GM23338 (cell line): ENCODE results near the gene WDR91. TPM values are rescaled to one million over a fixed set of nuclear protein-coding genes. Genes with fewer than 3 reads are reported as not detected.

Experiments used
- ATAC-seq: fragments of 200-7000 bp; cut with Tn5 transposase; 3 replicates; pipeline ENCODE4 v1.9.1; 2020
- DNase-seq: peaks from one replicate; pipeline ENCODE4 v3.0.0-alpha.2; 2015; ENCODE audit warnings: low spot score
- H2AFZ ChIP-seq: fragments of 200-600 bp; sonication (generic); 2 replicates; pipeline ENCODE4 v1.8.0; 2016; ENCODE audit warnings: antibody characterized with exemption, mild to moderate bottlenecking, moderate library complexity
- H3F3A ChIP-seq: fragments of 200-600 bp; sonication (generic); replicated peaks from 2 replicates; pipeline ENCODE4 v1.8.0; 2017; ENCODE audit warnings: antibody characterized with exemption, mixed run types, low read depth
- H3K27ac ChIP-seq: fragments of 200-600 bp; sonication (generic); 2 replicates; pipeline ENCODE4 v1.6.1; 2016; ENCODE audit warnings: low read depth
- H3K27me3 ChIP-seq: fragments of 200-600 bp; sonication (generic); 2 replicates; pipeline ENCODE4 v1.8.0; 2016; ENCODE audit warnings: mild to moderate bottlenecking, mixed run types, moderate library complexity; ENCODE audit not compliant: insufficient read depth
- H3K36me3 ChIP-seq: fragments of 200-600 bp; sonication (generic); 2 replicates; pipeline ENCODE4 v1.8.0; 2016; ENCODE audit warnings: mild to moderate bottlenecking; ENCODE audit not compliant: insufficient read depth
- H3K4me1 ChIP-seq: fragments of 200-600 bp; sonication (generic); 2 replicates; pipeline ENCODE4 v1.8.0; 2016; ENCODE audit warnings: mild to moderate bottlenecking, moderate library complexity; ENCODE audit not compliant: insufficient read depth
- H3K4me2 ChIP-seq: fragments of 200-600 bp; sonication (generic); 2 replicates; pipeline ENCODE4 v1.7.1; 2017; ENCODE audit warnings: mixed run types
- H3K4me3 ChIP-seq: fragments of 200-600 bp; sonication (generic); 2 replicates; pipeline ENCODE4 v1.6.1; 2016; ENCODE audit warnings: mixed run types
- H3K79me2 ChIP-seq: fragments of 200-600 bp; sonication (generic); replicated peaks from 2 replicates; pipeline ENCODE4 v1.8.0; 2017; ENCODE audit warnings: mild to moderate bottlenecking; ENCODE audit not compliant: insufficient read depth
- H3K9me2 ChIP-seq: fragments of 200-600 bp; sonication (generic); 2 replicates; pipeline ENCODE4 v1.8.0; 2017; ENCODE audit not compliant: insufficient read depth
- H4K20me1 ChIP-seq: fragments of 200-600 bp; sonication (generic); replicated peaks from 2 replicates; pipeline ENCODE4 v1.8.0; 2017; ENCODE audit warnings: mild to moderate bottlenecking; ENCODE audit not compliant: insufficient read depth
- H3K27ac Mint-ChIP-seq: 2 replicates; pipeline ENCODE4 v1.8.0; 2020; ENCODE audit warnings: inconsistent platforms, mild to moderate bottlenecking, moderate library complexity, mixed read lengths
- H3K27me3 Mint-ChIP-seq: 3 replicates; pipeline ENCODE4 v1.8.0; 2022; ENCODE audit warnings: low read depth, mild to moderate bottlenecking, moderate library complexity, mixed read lengths, inconsistent platforms; ENCODE audit not compliant: insufficient read depth, poor library complexity
- H3K36me3 Mint-ChIP-seq: 3 replicates; pipeline ENCODE4 v1.8.0; 2021; ENCODE audit warnings: low read depth, mild to moderate bottlenecking, inconsistent platforms, moderate library complexity, mixed read lengths
- H3K4me1 Mint-ChIP-seq: 3 replicates; pipeline ENCODE4 v1.8.0; 2020; ENCODE audit warnings: mild to moderate bottlenecking, inconsistent platforms, mixed read lengths
- H3K4me3 Mint-ChIP-seq: 3 replicates; pipeline ENCODE4 v1.8.0; 2021; ENCODE audit warnings: moderate library complexity, mild to moderate bottlenecking, inconsistent platforms, mixed read lengths
- H3K9me3 Mint-ChIP-seq: 3 replicates; pipeline ENCODE4 v1.8.0; 2020; ENCODE audit warnings: moderate library complexity, mild to moderate bottlenecking, inconsistent platforms, mixed read lengths
- CREB1 ChIP-seq: fragments of 250-450 bp; sonication (Bioruptor Pico); IDR thresholded peaks from 2 replicates; pipeline ENCODE4 v1.5.0; 2020; ENCODE audit warnings: low read depth, mild to moderate bottlenecking, moderate library complexity
- ETS1 ChIP-seq: IDR thresholded peaks from 2 replicates; pipeline ENCODE4 v1.6.1; 2016; ENCODE audit warnings: antibody characterized with exemption
- EZH2 ChIP-seq: fragments of 200-600 bp; sonication (generic); IDR thresholded peaks from one replicate; pipeline ENCODE4 v1.8.0; 2017; ENCODE audit warnings: antibody characterized with exemption, mild to moderate bottlenecking, low read depth; ENCODE audit not compliant: unreplicated experiment
- EZH2phosphoT487 ChIP-seq: fragments of 200-600 bp; sonication (generic); IDR thresholded peaks from one replicate; pipeline ENCODE4 v1.8.1; 2018; ENCODE audit warnings: antibody characterized with exemption; ENCODE audit not compliant: unreplicated experiment
- JUNB ChIP-seq: IDR thresholded peaks from one replicate; pipeline ENCODE4 v1.6.1; 2016; ENCODE audit warnings: antibody characterized with exemption; ENCODE audit not compliant: unreplicated experiment
- NANOG ChIP-seq: IDR thresholded peaks from 2 replicates; pipeline ENCODE4 v1.6.1; 2016; ENCODE audit warnings: antibody characterized with exemption, borderline replicate concordance
- POLR2AphosphoS5 ChIP-seq: IDR thresholded peaks from 2 replicates; pipeline ENCODE4 v1.6.1; 2016; ENCODE audit warnings: antibody characterized with exemption, low read depth
- REST ChIP-seq: IDR thresholded peaks from one replicate; pipeline ENCODE4 v1.6.1; 2018; ENCODE audit warnings: antibody characterized with exemption; ENCODE audit not compliant: unreplicated experiment
- STAT1 ChIP-seq: IDR thresholded peaks from one replicate; pipeline ENCODE4 v1.6.1; 2016; ENCODE audit warnings: antibody characterized with exemption; ENCODE audit not compliant: unreplicated experiment
- ZNF114 ChIP-seq: fragments of 250-450 bp; sonication (Bioruptor Pico); IDR thresholded peaks from 2 replicates; pipeline ENCODE4 v1.5.0; 2020; ENCODE audit warnings: mild to moderate bottlenecking, moderate library complexity
- ZNF331 ChIP-seq: fragments of 250-450 bp; sonication (Bioruptor Pico); IDR thresholded peaks from 2 replicates; pipeline ENCODE4 v1.5.0; 2020; ENCODE audit warnings: low read depth, mild to moderate bottlenecking, moderate library complexity
- polyA plus RNA-seq: library from polyadenylated mRNA; unstranded; fragments of >200 nt; fragmentation: Nextera tagmentation; extraction: Ambion mirVana; gene quantifications from 2 replicates; pipeline ENCODE4 v1.2.1, GENCODE V29; 2016
- total RNA-seq: library from RNA; depleted of rRNA; stranded (reverse); fragments of >200 nt; shearing (Covaris generic); gene quantifications from 2 replicates; pipeline ENCODE4 v1.2.3, GENCODE V29; 2014
- TF ChIP-seq, protein P1 (sequence below), 2 experiments: fragments of 200-600 bp in 1 of 2; sonication (generic) in 1 of 2; conservative IDR thresholded peaks; 2 replicates each; pipeline versions ENCODE4 v1.5.1 to v1.6.1; 2016 to 2017; ENCODE audit warnings: antibody characterized with exemption in 2 of 2, low read depth in 2 of 2, mild to moderate bottlenecking in 2 of 2, moderate library complexity in 1 of 2

Gene WDR91
- total and polyA plus RNA-seq, 2 experiments from 2014 or later: 5.8 to 32.6 TPM

DNA sequence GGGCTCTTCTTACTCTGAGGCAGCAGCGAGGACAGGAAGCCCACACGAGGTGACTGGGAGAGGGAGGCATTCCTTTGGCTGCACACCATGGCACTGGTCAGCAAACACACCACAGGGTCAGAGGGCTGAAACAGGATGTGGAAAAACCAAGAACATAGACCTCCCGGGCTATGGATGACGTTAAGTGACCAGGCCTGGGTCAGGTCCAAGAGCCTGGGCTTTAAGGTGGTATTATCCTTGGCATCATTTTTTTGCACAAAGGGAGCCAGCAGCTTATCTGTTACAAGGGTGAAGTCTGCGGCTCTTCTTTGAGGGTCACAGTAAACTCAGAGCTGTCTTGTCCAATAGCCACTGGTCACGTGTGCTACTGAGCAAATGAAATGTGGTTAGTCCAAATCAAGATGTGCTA, 7.0 kb downstream of the WDR91 start:
- no peak for TF ChIP-seq ZNF331 (CRISPR knock-in tag)
- TF ChIP-seq REST: no peak
- TF ChIP-seq, protein P1, sequence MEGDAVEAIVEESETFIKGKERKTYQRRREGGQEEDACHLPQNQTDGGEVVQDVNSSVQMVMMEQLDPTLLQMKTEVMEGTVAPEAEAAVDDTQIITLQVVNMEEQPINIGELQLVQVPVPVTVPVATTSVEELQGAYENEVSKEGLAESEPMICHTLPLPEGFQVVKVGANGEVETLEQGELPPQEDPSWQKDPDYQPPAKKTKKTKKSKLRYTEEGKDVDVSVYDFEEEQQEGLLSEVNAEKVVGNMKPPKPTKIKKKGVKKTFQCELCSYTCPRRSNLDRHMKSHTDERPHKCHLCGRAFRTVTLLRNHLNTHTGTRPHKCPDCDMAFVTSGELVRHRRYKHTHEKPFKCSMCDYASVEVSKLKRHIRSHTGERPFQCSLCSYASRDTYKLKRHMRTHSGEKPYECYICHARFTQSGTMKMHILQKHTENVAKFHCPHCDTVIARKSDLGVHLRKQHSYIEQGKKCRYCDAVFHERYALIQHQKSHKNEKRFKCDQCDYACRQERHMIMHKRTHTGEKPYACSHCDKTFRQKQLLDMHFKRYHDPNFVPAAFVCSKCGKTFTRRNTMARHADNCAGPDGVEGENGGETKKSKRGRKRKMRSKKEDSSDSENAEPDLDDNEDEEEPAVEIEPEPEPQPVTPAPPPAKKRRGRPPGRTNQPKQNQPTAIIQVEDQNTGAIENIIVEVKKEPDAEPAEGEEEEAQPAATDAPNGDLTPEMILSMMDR (conservative IDR thresholded peaks at IDR 0.05; ENCODE audit: low read depth in 2 of 2): no peak
- Mint-ChIP-seq H3K27me3 (peaks cover 2% of the 10 kb centered on the region), H3K4me3 (no peak overlapping the region), H3K9me3 (no peaks in the 10 kb centered on the region), H3K27ac (no peak overlapping the region), H3K36me3 (peaks cover 5% of the 10 kb centered on the region; the same call in 2 of the 3 replicates), H3K4me1 (peaks cover 19% of the 10 kb centered on the region)
- DNase-seq (no peak), ATAC-seq (no peak)
- Histone ChIP-seq H3F3A (no peaks in the 10 kb centered on the region), H3K9me2 (no peaks in the 10 kb centered on the region), H3K27ac (no peak overlapping the region), H3K4me3 (no peak overlapping the region), H3K4me2 (no peak overlapping the region), H3K79me2 (no peaks in the 10 kb centered on the region), H3K4me1 (peaks cover 7% of the 10 kb centered on the region; the same call in 1 of the 2 replicates), H4K20me1 (no peaks in the 10 kb centered on the region), H2AFZ (no peak overlapping the region), H3K36me3 (no peaks in the 10 kb centered on the region), H3K27me3 (no peaks in the 10 kb centered on the region)

DNA sequence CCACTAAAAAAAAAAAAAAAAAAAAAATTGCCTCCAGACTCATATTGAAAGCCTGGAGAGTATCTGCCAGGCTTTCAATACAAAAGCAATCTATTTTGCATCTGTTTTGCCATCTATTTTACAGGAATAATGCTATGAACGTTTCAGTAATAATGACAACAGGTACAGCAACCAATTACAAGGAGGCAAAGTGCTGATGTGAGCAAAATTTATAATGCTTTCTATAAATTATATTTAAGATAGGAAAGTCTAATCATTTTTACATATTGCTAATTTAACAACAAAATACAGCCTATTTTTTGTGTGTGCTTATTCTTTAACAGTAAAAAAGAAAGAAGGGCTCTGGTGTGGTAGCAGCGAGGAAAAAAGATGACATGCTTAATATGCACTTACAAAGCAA, 10.0 kb downstream of the WDR91 start:
- H3F3A ChIP-seq: no peaks in the 10 kb centered on the region
- ATAC-seq (no peak), DNase-seq (no peak)
- no peaks in the 10 kb centered on the region for H3K36me3 ChIP-seq
- H3K27me3 ChIP-seq: no peaks in the 10 kb centered on the region
- H3K4me1 Mint-ChIP-seq: peaks cover 17% of the 10 kb centered on the region
- H3K4me3 ChIP-seq: no peak overlapping the region
- no peak overlapping the region for H3K27ac Mint-ChIP-seq
- no peaks in the 10 kb centered on the region for H3K9me3 Mint-ChIP-seq
- H3K4me2 ChIP-seq: no peak overlapping the region
- no peaks in the 10 kb centered on the region for H4K20me1 ChIP-seq
- H3K9me2 ChIP-seq: no peaks in the 10 kb centered on the region
- H2AFZ ChIP-seq: no peak overlapping the region
- H3K36me3 Mint-ChIP-seq: peaks cover 5% of the 10 kb centered on the region
- H3K27me3 Mint-ChIP-seq: peaks cover 2% of the 10 kb centered on the region
- H3K27ac ChIP-seq: no peak overlapping the region
- H3K79me2 ChIP-seq: no peaks in the 10 kb centered on the region
- peaks cover 10% of the 10 kb centered on the region; the same call in 1 of the 2 replicates for H3K4me1 ChIP-seq
- H3K4me3 Mint-ChIP-seq: no peak overlapping the region
- no peak for TF ChIP-seq ZNF114
- TF ChIP-seq POLR2AphosphoS5: no peak
- no peak for TF ChIP-seq NANOG
- no peak for TF ChIP-seq JUNB
- no peak for TF ChIP-seq EZH2
- TF ChIP-seq ETS1: no peak
- TF ChIP-seq STAT1: no peak
- TF ChIP-seq REST: no peak
- TF ChIP-seq ZNF331 (CRISPR knock-in tag): no peak
- no peak for TF ChIP-seq CREB1
- no peak for TF ChIP-seq EZH2phosphoT487
- TF ChIP-seq, protein P1 (conservative IDR thresholded peaks at IDR 0.05; ENCODE audit: low read depth in 2 of 2): no peak
